ENCODE measurements around the gene AIP. TPM values are rescaled to one million over a fixed set of nuclear protein-coding genes. Genes with fewer than 3 reads are reported as not detected.

AIP gene
- total RNA-seq, 2 donors from 2014 or later, result 152 to 186 TPM

DNA sequence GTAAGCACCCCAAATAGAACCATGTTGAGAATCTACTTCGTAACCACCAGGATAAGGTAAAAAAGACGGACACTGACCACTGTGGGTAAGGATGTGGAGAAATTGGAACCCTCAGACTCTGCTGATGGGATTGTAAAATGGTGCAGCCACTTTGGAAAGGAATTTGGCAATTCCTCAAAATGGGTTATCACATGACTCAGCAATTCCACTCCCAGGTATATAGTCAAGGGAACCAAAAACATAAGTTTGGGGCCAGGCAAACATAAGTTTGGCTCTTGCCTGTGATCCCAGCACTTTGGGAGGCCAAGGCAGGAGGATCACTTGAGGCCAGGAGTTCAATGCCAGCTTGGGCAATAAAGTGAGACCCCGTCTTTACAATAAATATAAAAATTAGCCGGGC lies 45.5 kb downstream of the AIP start:
- no peaks in the 10 kb centered on the region for H3K9me3 Mint-ChIP-seq
- no peak overlapping the region for H3K4me3 Mint-ChIP-seq
- no peak overlapping the region for H3K27ac Mint-ChIP-seq
- peaks cover 11% of the 10 kb centered on the region for H3K27me3 Mint-ChIP-seq
- no peak for ATAC-seq (replicated peaks)
- no peaks in the 10 kb centered on the region for H3K36me3 Mint-ChIP-seq (ENCODE audit: low read depth)
- H3K4me1 Mint-ChIP-seq, result peaks cover 4% of the 10 kb centered on the region

GRCh38 chr11:67530282-67530592 lies 47.4 kb downstream of the AIP start:
- no peaks in the 10 kb centered on the region for H3K4me1 Mint-ChIP-seq
- no peak for ATAC-seq (replicated peaks)
- H3K27me3 Mint-ChIP-seq, result peaks cover 12% of the 10 kb centered on the region
- H3K4me3 Mint-ChIP-seq, result no peak overlapping the region
- H3K36me3 Mint-ChIP-seq (ENCODE audit: low read depth), result no peaks in the 10 kb centered on the region
- peaks cover 5% of the 10 kb centered on the region for H3K9me3 Mint-ChIP-seq
- H3K27ac Mint-ChIP-seq, result no peak overlapping the region

DNA sequence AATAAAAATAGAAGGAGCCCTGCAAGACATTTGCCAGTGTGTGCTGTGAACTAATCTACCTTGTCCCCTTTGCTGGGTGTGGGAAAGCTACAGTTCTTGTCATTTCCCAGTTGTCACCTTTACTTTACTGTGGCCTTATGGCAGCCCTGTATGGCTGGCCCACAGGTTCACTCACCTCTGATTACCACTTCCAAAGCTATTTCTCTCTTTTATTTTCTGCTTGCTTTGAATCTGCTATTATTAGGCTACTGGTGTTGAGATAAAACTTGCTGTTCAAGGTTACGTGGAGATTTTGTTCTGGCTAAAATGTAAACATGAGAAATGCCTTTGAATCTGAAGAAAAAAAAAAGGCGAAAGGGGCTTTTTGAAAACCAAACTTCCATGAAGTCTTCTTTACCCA lies 50.1 kb downstream of the AIP start:
- Mint-ChIP-seq H3K4me3 (no peak overlapping the region), H3K27ac (no peak overlapping the region)
- no peak for ATAC-seq (replicated peaks)

GRCh38 chr11:67534070-67534679 lies 51.3 kb downstream of the AIP start:
- peaks cover 5% of the 10 kb centered on the region for H3K27me3 Mint-ChIP-seq
- ATAC-seq (replicated peaks), result no peak

More for the DNA sequence above, 50.1 kb downstream of the AIP start:
- peaks cover 5% of the 10 kb centered on the region for H3K9me3 Mint-ChIP-seq
- peaks cover 5% of the 10 kb centered on the region for H3K27me3 Mint-ChIP-seq
- H3K36me3 Mint-ChIP-seq (ENCODE audit: low read depth), result no peaks in the 10 kb centered on the region
- no peaks in the 10 kb centered on the region for H3K4me1 Mint-ChIP-seq

DNA sequence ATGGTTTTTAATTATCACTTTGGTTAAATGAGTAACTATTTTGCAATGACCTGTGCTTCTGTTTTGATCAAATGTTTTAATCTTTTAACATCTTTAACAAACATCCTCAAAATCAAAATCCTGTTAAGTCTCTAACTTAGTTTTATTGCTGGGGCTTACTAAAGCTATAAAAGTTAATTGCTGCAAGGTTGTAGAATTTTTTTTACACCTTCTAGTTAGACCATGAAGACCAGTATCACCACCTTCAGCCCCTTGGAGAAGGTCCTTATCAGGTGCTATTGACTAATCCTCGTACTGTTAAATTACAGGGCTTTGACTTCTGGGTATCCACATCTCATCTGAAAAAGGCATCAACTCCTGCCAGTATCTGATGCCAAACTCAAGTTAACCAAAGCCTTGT lies 52.7 kb downstream of the AIP start:
- Mint-ChIP-seq H3K27me3 (peaks cover 5% of the 10 kb centered on the region), H3K9me3 (peaks cover 5% of the 10 kb centered on the region), H3K4me1 (no peaks in the 10 kb centered on the region), H3K4me3 (no peak overlapping the region), H3K27ac (no peak overlapping the region), H3K36me3 (ENCODE audit: low read depth) (no peaks in the 10 kb centered on the region)
- no peak for ATAC-seq (replicated peaks)

More at GRCh38 chr11:67534070-67534679, 51.3 kb downstream of the AIP start:
- Mint-ChIP-seq H3K36me3 (ENCODE audit: low read depth) (no peaks in the 10 kb centered on the region), H3K27ac (no peak overlapping the region), H3K4me3 (no peak overlapping the region), H3K4me1 (no peaks in the 10 kb centered on the region), H3K9me3 (peaks cover 5% of the 10 kb centered on the region)

GRCh38 chr11:67538306-67538705 lies 55.5 kb downstream of the AIP start:
- no peak overlapping the region for H3K4me3 Mint-ChIP-seq
- no peaks in the 10 kb centered on the region for H3K4me1 Mint-ChIP-seq
- no peak overlapping the region for H3K27ac Mint-ChIP-seq
- no peaks in the 10 kb centered on the region for H3K36me3 Mint-ChIP-seq (ENCODE audit: low read depth)
- ATAC-seq (replicated peaks), result no peak
- H3K9me3 Mint-ChIP-seq, result peaks cover 5% of the 10 kb centered on the region
- peaks cover 5% of the 10 kb centered on the region for H3K27me3 Mint-ChIP-seq

GRCh38 chr11:67538823-67539505 lies 56.1 kb downstream of the AIP start:
- H3K9me3 Mint-ChIP-seq, result peaks cover 1% of the 10 kb centered on the region
- ATAC-seq (replicated peaks), result no peak
- H3K27ac Mint-ChIP-seq, result no peak overlapping the region
- H3K4me3 Mint-ChIP-seq, result no peak overlapping the region
- no peaks in the 10 kb centered on the region for H3K4me1 Mint-ChIP-seq
- peaks cover 1% of the 10 kb centered on the region for H3K27me3 Mint-ChIP-seq
- no peaks in the 10 kb centered on the region for H3K36me3 Mint-ChIP-seq (ENCODE audit: low read depth)

DNA sequence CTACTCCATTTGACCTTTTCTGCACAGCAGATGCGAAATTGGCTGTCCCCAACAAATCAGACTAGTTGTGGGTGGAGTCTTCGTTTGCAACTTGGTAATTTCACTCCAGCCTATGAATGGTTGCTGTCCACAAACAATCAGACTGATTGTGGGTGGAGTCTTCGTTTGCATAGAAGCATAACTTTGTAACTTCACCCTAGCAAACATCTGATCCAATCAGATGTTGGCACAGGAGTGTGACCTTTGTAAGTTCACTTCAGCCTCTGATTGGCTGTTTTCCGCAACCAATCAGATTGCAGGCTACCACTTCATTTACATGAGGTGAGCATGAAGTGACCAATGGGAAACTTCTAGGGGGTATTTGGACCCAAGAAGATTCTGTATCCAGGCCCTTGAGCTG lies 56.7 kb downstream of the AIP start:
- no peak overlapping the region for H3K27ac Mint-ChIP-seq
- H3K36me3 Mint-ChIP-seq (ENCODE audit: low read depth), result no peaks in the 10 kb centered on the region
- H3K27me3 Mint-ChIP-seq, result no peaks in the 10 kb centered on the region
- no peak overlapping the region for H3K4me3 Mint-ChIP-seq
- H3K4me1 Mint-ChIP-seq, result no peaks in the 10 kb centered on the region
- no peaks in the 10 kb centered on the region for H3K9me3 Mint-ChIP-seq
- ATAC-seq (replicated peaks), result no peak

Other genes starting within 250 kb of the AIP start
- gene GRK2, start 216.6 kb upstream of the AIP start, total RNA-seq, result 100 to 1,000 TPM; 197 to 265 TPM
- 100 to 1,000 TPM; 102 to 137 TPM for gene ANKRD13D, start 193.7 kb upstream of the AIP start, total RNA-seq
- gene SSH3, start 179.5 kb upstream of the AIP start, total RNA-seq, result 10 to 100 TPM; 15.8 to 22.0 TPM
- gene POLD4, start 129.5 kb upstream of the AIP start, total RNA-seq, result 10 to 100 TPM; 32.4 to 60.2 TPM
- 1 to 10 TPM in 1 of 2 donors, under 1 TPM in 1; 0.22 to 1.1 TPM for gene CLCF1, start 109.4 kb upstream of the AIP start, total RNA-seq
- gene RAD9A, start 91.0 kb upstream of the AIP start, total RNA-seq, result 10 to 100 TPM; 32.0 to 37.5 TPM
- 100 to 1,000 TPM; 220 to 322 TPM for gene PPP1CA, start 81.2 kb upstream of the AIP start, total RNA-seq
- gene TBC1D10C, start 78.9 kb upstream of the AIP start, total RNA-seq, result 100 to 1,000 TPM; 155 to 197 TPM
- gene CARNS1, start 67.3 kb upstream of the AIP start, total RNA-seq, result 10 to 100 TPM in 1 of 2 donors, 1 to 10 TPM in 1; 2.0 to 10.6 TPM
- 10 to 100 TPM; 62.3 to 63.0 TPM for gene RPS6KB2, start 54.5 kb upstream of the AIP start, total RNA-seq
- 100 to 1,000 TPM; 112 to 228 TPM for gene PTPRCAP, start 45.3 kb upstream of the AIP start, total RNA-seq
- gene CORO1B, start 39.5 kb upstream of the AIP start, total RNA-seq, result 100 to 1,000 TPM; 303 to 326 TPM
- gene GPR152, start 30.3 kb upstream of the AIP start, total RNA-seq, result not detected
- 1 to 10 TPM in 1 of 2 donors, under 1 TPM in 1; 0.32 to 2.2 TPM for gene CABP4, start 27.7 kb upstream of the AIP start, total RNA-seq
- 10 to 100 TPM; 30.0 to 83.0 TPM for gene TMEM134, start 13.8 kb upstream of the AIP start, total RNA-seq
- gene PITPNM1, start 22.3 kb downstream of the AIP start, total RNA-seq, result 100 to 1,000 TPM in 1 of 2 donors, 10 to 100 TPM in 1; 97.9 to 111 TPM
- 10 to 100 TPM; 65.0 to 71.7 TPM for gene CDK2AP2, start 25.1 kb downstream of the AIP start, total RNA-seq
- gene CABP2, start 40.4 kb downstream of the AIP start, total RNA-seq, result not detected
- 100 to 1,000 TPM; 187 to 394 TPM for gene GSTP1, start 100.8 kb downstream of the AIP start, total RNA-seq
- 100 to 1,000 TPM; 160 to 238 TPM for gene NDUFV1, start 123.9 kb downstream of the AIP start, total RNA-seq
- 10 to 100 TPM; 12.0 to 23.1 TPM for gene NUDT8, start 146.9 kb downstream of the AIP start, total RNA-seq
- gene TBX10, start 156.7 kb downstream of the AIP start, total RNA-seq, result not detected
- under 1 TPM in 1 of 2 donors, not detected in 1; 0.80 TPM for gene ACY3, start 167.7 kb downstream of the AIP start, total RNA-seq
- gene ALDH3B2, start 191.6 kb downstream of the AIP start, total RNA-seq, result not detected

Data from activated T-helper 17 cell treated with anti-CD3 and anti-CD28 coated beads, Interleukin-2, amount 50 U/mL, for 72 hours (primary cell).